Activated CD4-positive, alpha-beta memory T cell treated with anti-CD3 and anti-CD28 coated beads, Interleukin-2, amount 10 ng/mL, durations not matched to agents 7 days and 5 days (primary cell): ENCODE results near the gene ZNF613. TPM values are rescaled to one million over a fixed set of nuclear protein-coding genes. Genes with fewer than 3 reads are reported as not detected.
"Not testable (repeated sequence)": the region's sequence is repeated elsewhere in the genome, so short reads cannot be mapped to it uniquely, and the experiment has no call there.

Experiments
- CTCF ChIA-PET: fragments of 350-600 bp; sonication (Branson Sonifier 250); formaldehyde crosslinking; loops from one replicate; lab custom pipeline; 2021; ENCODE audit warnings: antibody characterized with exemption, inconsistent platforms; lab: Charles Lee
- POLR2A ChIA-PET: fragments of 350-600 bp; sonication (Branson Sonifier 250); formaldehyde crosslinking; loops from one replicate; lab custom pipeline; 2021; ENCODE audit warnings: antibody characterized with exemption; lab: Charles Lee
- DNase-seq: peaks from one replicate; pipeline ENCODE4 v3.0.0-alpha.2; 2020
- H3K27ac Mint-ChIP-seq: one replicate; pipeline ENCODE4 v1.8.0; 2021; ENCODE audit warnings: mild to moderate bottlenecking, mixed read lengths
- H3K27me3 Mint-ChIP-seq: one replicate; pipeline ENCODE4 v1.8.0; 2021; ENCODE audit warnings: mixed read lengths
- H3K36me3 Mint-ChIP-seq: one replicate; pipeline ENCODE4 v1.8.0; 2021; ENCODE audit warnings: low read depth, mixed read lengths
- H3K4me1 Mint-ChIP-seq: one replicate; pipeline ENCODE4 v1.8.0; 2021; ENCODE audit warnings: mixed read lengths
- H3K4me3 Mint-ChIP-seq: one replicate; pipeline ENCODE4 v1.8.0; 2021; ENCODE audit warnings: mild to moderate bottlenecking, mixed read lengths
- H3K9me3 Mint-ChIP-seq: one replicate; pipeline ENCODE4 v1.8.0; 2021; ENCODE audit warnings: mixed read lengths
- total RNA-seq, 2 experiments: library from RNA; stranded (reverse); gene quantifications; one replicate each; pipeline ENCODE4 v1.2.3, GENCODE V29; 2021

Gene ZNF613
- total RNA-seq, 2 experiments from 2014 or later, result 7.7 to 8.1 TPM

DNA sequence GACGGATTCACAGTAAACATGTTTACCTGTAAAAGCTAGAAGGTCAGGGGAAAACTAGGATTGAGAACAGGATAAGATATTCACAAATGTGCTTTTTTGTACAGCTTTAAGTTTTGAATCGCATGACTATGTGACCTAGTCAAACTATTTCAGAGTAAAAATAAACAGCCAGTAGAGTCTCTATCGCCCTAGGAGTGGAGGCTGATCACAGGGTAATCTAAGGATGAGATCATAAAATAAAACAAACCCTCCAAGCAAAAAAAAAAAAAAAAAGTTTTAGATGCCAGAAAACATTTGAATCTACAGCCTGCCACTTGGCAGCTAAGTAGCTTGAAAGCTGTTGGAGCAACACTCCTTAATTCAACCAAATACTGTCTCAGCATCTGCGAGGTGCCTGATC lies 32.5 kb downstream of the ZNF613 start:
- Mint-ChIP-seq H3K27me3 (no peaks in the 10 kb centered on the region), H3K36me3 (peaks cover 31% of the 10 kb centered on the region), H3K4me3 (no peak overlapping the region), H3K4me1 (no peaks in the 10 kb centered on the region), H3K9me3 (peaks cover 63% of the 10 kb centered on the region), H3K27ac (no peak overlapping the region)
- ChIA-PET POLR2A (no interaction called here), CTCF (no interaction called here)
- no peak for DNase-seq

DNA sequence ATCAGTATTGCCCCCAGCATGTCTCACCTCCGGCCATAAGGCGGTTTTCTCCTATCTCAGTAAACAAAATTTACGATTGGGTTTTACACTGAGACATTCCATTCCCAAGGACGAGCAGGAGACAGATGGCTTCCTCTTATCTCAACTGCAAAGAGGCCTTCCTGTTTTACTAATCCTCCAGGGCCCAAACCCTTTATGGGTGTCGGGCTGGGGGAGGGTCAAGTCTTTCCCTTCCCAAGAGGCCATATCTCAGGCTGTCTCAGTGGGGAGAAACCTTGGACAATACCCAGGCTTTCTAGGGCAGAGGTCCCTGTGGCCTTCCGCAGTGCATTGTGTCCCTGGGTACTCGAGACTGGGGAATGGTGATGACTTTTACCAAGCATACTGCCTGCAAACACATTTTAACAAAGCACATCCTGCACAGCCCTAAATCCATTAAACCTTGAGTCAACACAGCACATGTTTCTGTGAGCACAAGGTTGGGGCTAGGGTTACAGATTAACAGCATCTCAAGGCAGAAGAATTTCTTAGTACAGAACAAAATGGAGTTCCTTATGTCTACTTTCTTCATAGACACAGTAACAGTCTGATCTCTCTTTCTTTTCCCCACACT lies 33.5 kb downstream of the ZNF613 start:
- Mint-ChIP-seq H3K9me3 (peaks cover 68% of the 10 kb centered on the region), H3K36me3 (peaks cover 40% of the 10 kb centered on the region)
- H3K4me3 Mint-ChIP-seq, CTCF ChIA-PET, H3K27me3 Mint-ChIP-seq, H3K27ac Mint-ChIP-seq, POLR2A ChIA-PET, H3K4me1 Mint-ChIP-seq, DNase-seq: not testable (repeated sequence)

DNA sequence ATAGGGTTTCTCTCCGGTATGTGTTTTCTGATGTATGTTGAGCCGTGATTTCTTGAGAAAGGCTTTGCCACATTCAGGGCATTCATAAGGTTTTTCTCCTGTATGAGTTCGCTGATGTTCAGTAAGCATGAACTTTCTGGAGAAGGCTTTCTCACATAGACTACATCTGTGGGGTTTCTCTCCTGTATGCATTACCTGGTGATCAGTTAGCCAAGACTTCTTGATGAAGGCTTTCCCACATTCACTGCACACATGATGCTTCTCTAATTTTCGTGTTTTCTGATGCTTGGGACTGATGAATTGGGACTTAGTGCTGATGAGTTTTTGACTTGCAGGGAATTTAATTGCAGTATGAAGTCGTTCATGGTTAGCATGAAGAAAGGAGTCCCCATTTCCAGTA lies 38.3 kb downstream of the ZNF613 start:
- Mint-ChIP-seq H3K27me3 (no peaks in the 10 kb centered on the region), H3K4me1 (no peaks in the 10 kb centered on the region), H3K27ac (no peak overlapping the region), H3K36me3 (peaks cover 77% of the 10 kb centered on the region), H3K9me3 (peaks cover 69% of the 10 kb centered on the region), H3K4me3 (no peak overlapping the region)
- ChIA-PET POLR2A (no interaction called here), CTCF (no interaction called here)
- DNase-seq, result no peak

DNA sequence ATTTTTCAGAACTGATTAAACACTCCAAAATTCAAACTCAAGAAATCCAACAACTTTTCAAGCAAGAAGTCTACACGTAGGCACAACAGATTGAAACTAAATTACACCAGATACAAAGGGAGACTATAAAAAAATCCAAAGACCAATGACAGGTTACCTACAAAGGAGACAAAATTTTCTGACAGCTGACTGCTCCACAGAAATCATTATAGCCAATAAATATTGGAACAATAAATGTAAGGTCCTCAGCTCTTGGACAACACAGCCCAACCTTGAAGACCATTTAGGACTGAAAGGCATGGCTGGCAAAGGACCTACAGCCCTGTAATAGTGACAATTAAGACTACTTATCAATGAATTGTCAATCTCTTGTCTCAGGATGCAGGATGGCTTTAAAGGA lies 43.4 kb downstream of the ZNF613 start:
- peaks cover 64% of the 10 kb centered on the region for H3K9me3 Mint-ChIP-seq
- POLR2A ChIA-PET, result no interaction called here

DNA sequence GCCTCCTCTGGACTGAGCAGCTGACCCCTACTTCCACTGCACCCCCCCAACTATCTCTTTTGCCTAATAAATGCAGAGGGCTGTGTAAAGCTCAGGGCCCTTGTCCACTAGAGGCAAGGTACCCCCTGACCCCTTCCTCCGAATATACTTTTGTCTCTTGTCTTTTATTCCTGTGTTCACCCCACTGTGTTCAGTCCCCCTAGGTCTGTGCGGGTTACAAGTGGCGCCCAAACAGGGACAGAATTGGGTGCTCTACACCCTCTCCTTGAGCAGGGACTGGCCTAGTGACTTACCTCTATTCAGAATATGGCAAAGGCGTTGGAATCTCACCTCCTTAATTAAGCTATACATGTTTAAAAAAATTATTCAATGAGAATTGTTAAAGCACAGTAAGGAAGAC lies 44.4 kb downstream of the ZNF613 start:
- POLR2A ChIA-PET, result no interaction called here
- Mint-ChIP-seq H3K27me3 (no peaks in the 10 kb centered on the region), H3K36me3 (peaks cover 85% of the 10 kb centered on the region), H3K27ac (no peak overlapping the region), H3K4me1 (no peaks in the 10 kb centered on the region), H3K4me3 (no peak overlapping the region), H3K9me3 (peaks cover 66% of the 10 kb centered on the region)
- DNase-seq, result no peak
- CTCF ChIA-PET, result interaction anchor here (0.6 kb wide), 1 partner anchor 1391 kb away, joined by 3 read pairs; no protein-coding TSS in a partner anchor

More for the DNA sequence above, 43.4 kb downstream of the ZNF613 start:
- Mint-ChIP-seq H3K27me3 (no peaks in the 10 kb centered on the region), H3K4me1 (no peaks in the 10 kb centered on the region), H3K27ac (no peak overlapping the region), H3K36me3 (peaks cover 88% of the 10 kb centered on the region), H3K4me3 (no peak overlapping the region)
- DNase-seq, result no peak
- CTCF ChIA-PET, result no interaction called here

DNA sequence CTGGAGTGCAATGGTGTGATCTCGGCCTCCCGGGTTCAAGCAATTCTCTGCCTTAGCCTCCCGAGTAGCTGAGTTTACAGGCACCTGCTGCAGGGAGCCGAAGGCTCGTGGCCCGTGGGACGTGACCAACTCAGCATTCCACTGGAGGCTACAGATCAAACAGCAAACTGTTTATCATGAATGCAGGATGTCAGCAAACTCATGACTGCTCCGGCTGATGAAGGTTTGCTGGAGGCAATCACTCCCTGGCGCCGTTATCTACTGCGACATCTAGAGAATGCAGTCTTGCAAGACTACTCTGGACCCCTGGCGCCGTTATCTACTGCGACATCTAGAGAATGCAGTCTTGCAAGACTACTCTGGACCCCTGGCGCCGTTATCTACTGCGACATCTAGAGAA lies 48.5 kb downstream of the ZNF613 start:
- H3K27me3 Mint-ChIP-seq, H3K4me1 Mint-ChIP-seq, H3K4me3 Mint-ChIP-seq, H3K27ac Mint-ChIP-seq, POLR2A ChIA-PET, DNase-seq, CTCF ChIA-PET: not testable (repeated sequence)
- H3K9me3 Mint-ChIP-seq, result peaks cover 71% of the 10 kb centered on the region
- peaks cover 92% of the 10 kb centered on the region for H3K36me3 Mint-ChIP-seq

DNA sequence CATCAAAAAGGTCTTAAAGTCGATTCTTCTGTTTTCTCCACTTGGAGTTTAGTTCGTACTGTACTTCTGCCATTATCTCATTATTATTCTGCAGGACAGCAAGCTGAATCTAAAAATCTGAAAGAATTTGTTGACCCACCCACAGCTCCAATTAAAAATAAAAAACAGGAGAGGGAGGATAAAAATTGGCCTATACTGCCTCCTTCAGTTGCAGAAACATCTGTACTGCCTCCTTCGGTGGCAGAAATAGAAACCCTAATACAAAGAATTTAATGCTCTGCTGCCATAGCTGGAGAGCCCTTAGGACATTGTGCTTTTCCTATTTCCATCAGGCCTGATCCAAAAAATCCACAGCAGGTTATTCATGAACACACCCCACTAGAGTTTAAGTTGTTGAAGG lies 49.6 kb downstream of the ZNF613 start:
- peaks cover 91% of the 10 kb centered on the region for H3K36me3 Mint-ChIP-seq
- peaks cover 70% of the 10 kb centered on the region for H3K9me3 Mint-ChIP-seq
- H3K27ac Mint-ChIP-seq, result no peak overlapping the region
- CTCF ChIA-PET, result no interaction called here
- no peaks in the 10 kb centered on the region for H3K4me1 Mint-ChIP-seq
- DNase-seq, result no peak
- no peak overlapping the region for H3K4me3 Mint-ChIP-seq
- POLR2A ChIA-PET, result no interaction called here
- H3K27me3 Mint-ChIP-seq, result no peaks in the 10 kb centered on the region

DNA sequence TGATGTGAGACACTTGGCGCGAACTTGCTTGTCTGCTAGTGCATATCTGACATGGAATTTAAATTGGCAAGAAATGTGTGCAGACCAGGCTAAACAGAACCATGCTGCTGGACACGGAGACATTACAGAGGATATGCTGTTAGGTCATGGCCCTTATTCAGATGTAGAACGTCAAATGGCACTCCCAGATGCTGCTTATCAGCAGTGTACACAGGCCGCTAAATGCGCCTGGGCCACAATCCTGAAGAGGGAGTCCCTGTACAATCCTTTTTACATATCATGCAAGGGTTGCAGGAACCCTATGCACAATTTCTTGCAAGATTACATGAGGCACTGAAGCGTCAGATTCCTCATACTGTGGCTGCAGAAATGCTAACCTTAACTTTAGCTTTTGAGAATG lies 50.1 kb downstream of the ZNF613 start:
- CTCF ChIA-PET, result no interaction called here
- H3K9me3 Mint-ChIP-seq, result peaks cover 69% of the 10 kb centered on the region

DNA sequence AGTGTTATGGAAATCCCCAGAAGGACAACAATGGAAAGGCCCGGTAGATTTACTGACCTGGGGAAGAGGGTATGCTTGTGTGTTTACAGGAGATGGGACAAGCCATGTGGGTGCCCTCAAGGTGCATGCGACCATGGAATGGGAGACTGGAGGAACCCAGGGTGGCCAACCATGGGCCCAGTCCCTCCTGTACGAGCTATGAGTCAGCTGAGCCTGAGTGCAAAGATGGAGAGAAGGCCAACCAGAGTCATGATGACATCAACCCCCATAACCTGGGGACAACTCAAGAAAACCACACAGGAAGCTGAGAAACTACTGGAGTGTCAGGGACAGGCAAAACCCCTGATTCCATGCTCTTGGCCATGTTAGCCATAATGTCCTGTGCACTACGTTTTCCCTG lies 51.6 kb downstream of the ZNF613 start:
- Mint-ChIP-seq H3K27me3 (no peaks in the 10 kb centered on the region), H3K4me3 (no peak overlapping the region), H3K4me1 (no peaks in the 10 kb centered on the region), H3K36me3 (peaks cover 89% of the 10 kb centered on the region), H3K9me3 (peaks cover 74% of the 10 kb centered on the region), H3K27ac (no peak overlapping the region)
- no peak for DNase-seq
- ChIA-PET CTCF (no interaction called here), POLR2A (no interaction called here)

More for the DNA sequence above, 50.1 kb downstream of the ZNF613 start:
- H3K4me1 Mint-ChIP-seq, result no peaks in the 10 kb centered on the region
- H3K4me3 Mint-ChIP-seq, result no peak overlapping the region
- POLR2A ChIA-PET, result no interaction called here
- peaks cover 90% of the 10 kb centered on the region for H3K36me3 Mint-ChIP-seq
- H3K27me3 Mint-ChIP-seq, result no peaks in the 10 kb centered on the region
- DNase-seq, result no peak
- H3K27ac Mint-ChIP-seq, result no peak overlapping the region

DNA sequence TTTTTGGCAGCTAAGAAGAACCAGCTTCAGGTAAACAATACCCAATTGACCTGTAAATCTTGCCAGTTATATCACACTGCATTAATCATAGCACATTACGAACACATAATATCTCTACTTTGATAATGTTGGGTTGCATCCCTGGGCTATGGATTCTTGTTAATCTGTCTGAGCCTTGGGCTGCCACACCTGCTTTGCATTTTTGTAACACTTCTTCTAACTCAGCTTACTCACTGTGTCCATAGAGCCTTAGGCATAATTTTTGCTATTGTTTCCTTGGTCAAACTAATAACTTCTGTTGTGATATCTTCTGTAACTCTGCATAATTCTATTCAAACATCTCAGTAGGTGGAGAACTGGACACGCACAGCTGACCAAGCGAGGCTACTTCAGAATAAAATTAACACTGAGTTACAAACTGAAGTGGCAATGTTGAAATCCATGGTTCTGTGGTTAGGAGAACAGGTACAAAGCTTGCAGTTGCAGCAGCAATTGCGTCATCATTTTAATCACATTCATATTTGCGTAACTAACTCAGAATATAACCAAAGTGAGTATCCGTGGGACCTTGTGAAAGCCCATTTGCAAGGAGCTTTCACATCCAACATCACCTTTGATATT lies 53.0 kb downstream of the ZNF613 start:
- Mint-ChIP-seq H3K27me3 (no peaks in the 10 kb centered on the region), H3K9me3 (peaks cover 73% of the 10 kb centered on the region), H3K27ac (no peak overlapping the region), H3K36me3 (peaks cover 84% of the 10 kb centered on the region), H3K4me1 (peaks cover 4% of the 10 kb centered on the region), H3K4me3 (no peak overlapping the region)
- ChIA-PET POLR2A (no interaction called here), CTCF (no interaction called here)
- DNase-seq, result no peak

DNA sequence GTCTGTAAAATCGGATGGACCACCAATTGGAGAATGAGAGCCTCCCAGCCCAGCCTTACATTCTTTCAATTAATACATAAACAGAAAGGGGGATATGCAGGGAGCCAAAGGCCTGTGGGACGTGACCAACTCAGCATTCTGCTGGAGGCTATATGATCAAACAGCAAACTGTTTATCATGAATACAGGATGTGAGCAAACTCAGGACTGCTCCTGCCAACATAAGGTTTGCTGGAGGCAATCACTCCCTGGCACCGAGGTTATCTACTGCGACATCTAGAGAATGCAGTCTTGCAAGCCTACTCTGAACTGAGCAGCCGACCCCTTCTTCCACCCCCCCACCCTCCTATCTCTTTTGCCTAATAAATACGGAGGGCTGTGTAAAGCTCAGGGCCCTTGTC lies 53.7 kb downstream of the ZNF613 start:
- DNase-seq, H3K4me1 Mint-ChIP-seq, H3K4me3 Mint-ChIP-seq, H3K27ac Mint-ChIP-seq, H3K27me3 Mint-ChIP-seq, POLR2A ChIA-PET, CTCF ChIA-PET: not testable (repeated sequence)
- peaks cover 76% of the 10 kb centered on the region for H3K9me3 Mint-ChIP-seq
- peaks cover 88% of the 10 kb centered on the region for H3K36me3 Mint-ChIP-seq

DNA sequence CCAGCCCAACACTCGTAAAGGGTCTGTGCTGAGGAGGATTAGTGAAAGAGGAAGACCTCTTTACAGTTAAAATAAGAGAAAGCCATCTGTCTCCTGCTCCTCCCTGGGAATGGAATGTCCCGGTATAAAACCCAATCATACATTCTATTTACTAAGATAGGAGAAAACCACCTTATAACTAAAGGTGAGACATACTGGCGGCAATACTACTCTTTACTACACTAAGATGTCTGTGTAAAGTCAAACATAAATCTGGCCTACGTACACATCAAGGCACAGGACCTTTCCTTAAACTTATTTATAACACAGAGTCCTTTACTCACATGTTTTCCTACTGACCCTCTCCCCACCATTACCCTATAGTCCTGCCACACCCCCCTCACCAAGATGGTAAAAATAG lies 56.1 kb downstream of the ZNF613 start:
- H3K27me3 Mint-ChIP-seq, result no peaks in the 10 kb centered on the region
- POLR2A ChIA-PET, result no interaction called here
- CTCF ChIA-PET, result no interaction called here
- DNase-seq, result no peak
- H3K27ac Mint-ChIP-seq, result no peak overlapping the region
- peaks cover 68% of the 10 kb centered on the region for H3K9me3 Mint-ChIP-seq
- no peak overlapping the region for H3K4me3 Mint-ChIP-seq
- H3K36me3 Mint-ChIP-seq, result peaks cover 84% of the 10 kb centered on the region
- H3K4me1 Mint-ChIP-seq, result peaks cover 16% of the 10 kb centered on the region

DNA sequence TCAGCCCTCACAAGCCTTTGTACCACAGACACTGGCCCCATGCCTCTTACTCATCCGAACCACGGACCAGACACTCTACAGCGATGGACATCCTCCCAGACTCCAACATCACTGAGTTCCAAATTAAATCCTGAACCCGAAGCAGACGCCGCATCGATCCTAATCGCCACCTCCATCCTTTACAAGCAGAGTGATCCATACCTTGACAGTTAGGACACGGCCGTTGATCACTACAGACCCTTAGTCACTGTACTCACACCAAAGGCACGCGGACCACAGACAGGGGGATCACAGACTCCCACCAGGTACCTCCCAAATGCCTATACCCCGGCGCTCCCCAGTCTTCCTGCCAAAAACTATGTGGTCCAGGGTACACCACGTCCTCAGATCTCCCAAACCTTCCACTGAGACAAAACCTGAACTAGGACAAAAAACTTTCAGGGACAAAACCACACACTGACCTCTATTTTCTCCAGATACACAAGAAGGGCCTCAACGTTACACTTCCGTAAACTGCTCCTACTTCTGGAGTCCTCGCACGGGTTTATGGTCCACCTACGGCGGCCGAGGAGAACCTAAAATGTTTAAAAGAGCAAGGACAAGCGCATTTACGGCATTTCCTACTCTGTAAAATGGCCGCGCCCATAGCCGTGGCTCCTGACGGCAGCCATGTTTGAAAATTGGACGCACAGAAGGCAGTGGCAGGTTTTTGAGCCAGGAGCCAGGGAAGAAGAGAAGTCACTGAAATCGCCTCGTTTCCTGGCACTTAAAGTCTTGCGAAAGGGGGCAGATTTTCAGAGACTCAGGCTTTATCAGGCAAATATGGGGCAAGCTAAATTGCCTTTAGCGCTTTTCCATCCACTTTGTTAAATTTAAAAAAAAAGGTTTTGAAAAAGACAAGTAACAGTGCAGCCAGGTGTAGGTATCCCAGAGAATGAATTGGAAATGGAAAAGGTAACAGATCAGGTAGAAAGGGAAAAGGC lies 59.3 kb downstream of the ZNF613 start, which contains the start of gene ZNF350:
ZNF350 (minus strand) TSS at position 532 of the 983 bp plus-strand sequence. CDS start 12,480 bp downstream, outside the sequence.
- DNase-seq, result peak; percentile 93
- Mint-ChIP-seq H3K27ac (peak within 1 kb of the TSS; percentile 81), H3K4me1 (peaks cover 17% of the 10 kb centered on the region), H3K9me3 (peaks cover 61% of the 10 kb centered on the region), H3K4me3 (peak within 1 kb of the TSS; percentile 87), H3K27me3 (no peaks in the 10 kb centered on the region), H3K36me3 (peaks cover 67% of the 10 kb centered on the region)
- CTCF ChIA-PET, result no interaction called here
- POLR2A ChIA-PET, result interaction anchor here (1.2 to 1.4 kb wide), 2 partner anchors 21 to 62 kb away, joined by 4 to 8 read pairs; partner anchors contain the start of genes ZNF432 and ZNF615
